HepG2 (cell line): ENCODE measurements around the gene OTOGL. TPM values are rescaled to one million over a fixed set of nuclear protein-coding genes. Genes with fewer than 3 reads are reported as not detected.

ENCODE experiments used
- ELF3 ChIP-seq: IDR thresholded peaks from 2 replicates; pipeline ENCODE4 v1.6.1; 2016; ENCODE audit warnings: missing genetic modification reagents, missing compliant biosample characterization
- TAF15 ChIP-seq: fragments of 200-400 bp; formaldehyde crosslinking; IDR thresholded peaks from one replicate; pipeline ENCODE4 v1.6.1; 2018; ENCODE audit warnings: mild to moderate bottlenecking, low read depth, low read length; ENCODE audit not compliant: poor library complexity, severe bottlenecking
- THAP9 ChIP-seq: sonication (generic); formaldehyde crosslinking; IDR thresholded peaks from 2 replicates; pipeline ENCODE4; 2020; ENCODE audit warnings: missing genetic modification reagents, mild to moderate bottlenecking, borderline replicate concordance
- USF2 ChIP-seq, 2 experiments: sonication (generic) in 1 of 2; formaldehyde crosslinking in 1 of 2; IDR thresholded peaks; 2 replicates each; pipeline versions ENCODE4 v1.5.1 to v1.6.1; 2011 to 2020; ENCODE audit warnings: borderline replicate concordance in 1 of 2, low read depth in 1 of 2, low read length in 1 of 2, mild to moderate bottlenecking in 1 of 2, missing genetic modification reagents in 1 of 2, moderate library complexity in 1 of 2
- ZEB1 ChIP-seq: IDR thresholded peaks from 2 replicates; pipeline ENCODE4 v1.6.1; 2012; ENCODE audit warnings: mild to moderate bottlenecking, low read depth, inconsistent platforms; ENCODE audit not compliant: insufficient replicate concordance
- ZMYM4 ChIP-seq: sonication (generic); formaldehyde crosslinking; IDR thresholded peaks from 2 replicates; pipeline ENCODE4 v1.8.1; 2023; ENCODE audit warnings: mild to moderate bottlenecking, missing genetic modification reagents
- ZUFSP ChIP-seq: sonication (generic); formaldehyde crosslinking; IDR thresholded peaks from 2 replicates; pipeline ENCODE4 v1.9.0; 2021; ENCODE audit warnings: missing genetic modification reagents, mild to moderate bottlenecking, borderline replicate concordance
- polyA plus RNA-seq, 8 experiments: library from polyadenylated mRNA; depleted of rRNA in 3 of 8; stranded (reverse) in 7 of 8; unstranded in 1 of 8; fragments of >200 nt; fragmentation: Illumina TruSeq in 4 of 8; extraction: Trizol in 4 of 8; gene quantifications; 2 replicates each; pipeline versions ENCODE4 v1.2.1 to v1.2.3, GENCODE V29; 2011 to 2016; ENCODE audit warnings: low read depth in 4 of 8, missing spikeins in 1 of 8, mixed read lengths in 1 of 8; ENCODE audit not compliant: insufficient read depth in 1 of 8
- total RNA-seq, 5 experiments: library from RNA; depleted of rRNA; stranded (reverse); fragments of >200 nt; fragmentation: Illumina TruSeq; extraction: Trizol; gene quantifications; 2 replicates each; pipeline ENCODE4 v1.2.3, GENCODE V29; 2016; ENCODE audit warnings: low read depth in 1 of 5
- TF ChIP-seq, protein P1 (sequence below): sonication (generic); formaldehyde crosslinking; IDR thresholded peaks from 2 replicates; pipeline ENCODE4 v1.4.0; 2020; ENCODE audit warnings: mild to moderate bottlenecking, missing genetic modification reagents

The OTOGL gene
- total and polyA plus RNA-seq, 2 of the 13 experiments (the other 11 are each of a cell fraction or from before 2014, with no cell fraction given), result not detected

GRCh38 chr12:80120994-80121393, 21.7 kb downstream of the OTOGL start (continued):
- TF ChIP-seq THAP9 (CRISPR knock-in tag) (no peak), ZUFSP (CRISPR knock-in tag) (no peak), ZEB1 (no peak), USF2 (IDR thresholded peaks at IDR 0.05; ENCODE audit: low read depth, low read length) (no peak), USF2 (CRISPR knock-in tag; IDR thresholded peaks at IDR 0.05; ENCODE audit: borderline replicate concordance) (no peak), ELF3 (CRISPR knock-in tag) (no peak), TAF15 (no peak), ZMYM4 (CRISPR knock-in tag) (no peak)
- TF ChIP-seq, protein P1, sequence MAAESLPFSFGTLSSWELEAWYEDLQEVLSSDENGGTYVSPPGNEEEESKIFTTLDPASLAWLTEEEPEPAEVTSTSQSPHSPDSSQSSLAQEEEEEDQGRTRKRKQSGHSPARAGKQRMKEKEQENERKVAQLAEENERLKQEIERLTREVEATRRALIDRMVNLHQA (CRISPR knock-in tag), result no peak
